Measurements from ENCODE around the gene DERL2.

Gene DERL2

DNA sequence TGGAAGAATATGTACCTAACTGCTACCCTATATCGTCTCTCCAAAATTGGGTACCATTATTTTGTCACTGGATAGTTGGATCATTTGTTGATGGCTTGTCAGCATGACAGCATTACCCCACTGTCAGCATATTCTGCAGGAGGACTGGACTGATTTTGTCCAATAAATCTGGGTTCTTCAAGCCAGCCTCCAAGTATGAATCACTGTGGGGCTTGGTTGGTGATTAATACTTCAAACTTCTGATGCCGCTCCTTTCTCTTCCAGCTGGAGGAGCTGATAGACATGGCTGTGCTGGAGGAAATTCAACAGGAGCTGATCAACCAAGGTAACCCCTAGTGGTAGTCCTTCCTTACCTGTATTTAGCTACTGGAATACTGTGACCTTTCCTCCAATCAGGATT lies 63.5 kb downstream of the DERL2 start:
- no peak overlapping the region for H3K4me3 ChIP-seq (ENCODE audit: low read depth, low read length)
- in situ Hi-C loops (cut with HindIII; ENCODE audit: low sequenced_read_pairs), result no loop called here
- no peak for DNase-seq (ENCODE audit: low read depth)
- TF ChIP-seq, protein P1, sequence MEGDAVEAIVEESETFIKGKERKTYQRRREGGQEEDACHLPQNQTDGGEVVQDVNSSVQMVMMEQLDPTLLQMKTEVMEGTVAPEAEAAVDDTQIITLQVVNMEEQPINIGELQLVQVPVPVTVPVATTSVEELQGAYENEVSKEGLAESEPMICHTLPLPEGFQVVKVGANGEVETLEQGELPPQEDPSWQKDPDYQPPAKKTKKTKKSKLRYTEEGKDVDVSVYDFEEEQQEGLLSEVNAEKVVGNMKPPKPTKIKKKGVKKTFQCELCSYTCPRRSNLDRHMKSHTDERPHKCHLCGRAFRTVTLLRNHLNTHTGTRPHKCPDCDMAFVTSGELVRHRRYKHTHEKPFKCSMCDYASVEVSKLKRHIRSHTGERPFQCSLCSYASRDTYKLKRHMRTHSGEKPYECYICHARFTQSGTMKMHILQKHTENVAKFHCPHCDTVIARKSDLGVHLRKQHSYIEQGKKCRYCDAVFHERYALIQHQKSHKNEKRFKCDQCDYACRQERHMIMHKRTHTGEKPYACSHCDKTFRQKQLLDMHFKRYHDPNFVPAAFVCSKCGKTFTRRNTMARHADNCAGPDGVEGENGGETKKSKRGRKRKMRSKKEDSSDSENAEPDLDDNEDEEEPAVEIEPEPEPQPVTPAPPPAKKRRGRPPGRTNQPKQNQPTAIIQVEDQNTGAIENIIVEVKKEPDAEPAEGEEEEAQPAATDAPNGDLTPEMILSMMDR (IDR thresholded peaks at IDR 0.05; ENCODE audit: low read depth, low read length, missing control alignments), result no peak
